ENCODE measurements around the gene OR51I1.

OR51I1 gene

DNA sequence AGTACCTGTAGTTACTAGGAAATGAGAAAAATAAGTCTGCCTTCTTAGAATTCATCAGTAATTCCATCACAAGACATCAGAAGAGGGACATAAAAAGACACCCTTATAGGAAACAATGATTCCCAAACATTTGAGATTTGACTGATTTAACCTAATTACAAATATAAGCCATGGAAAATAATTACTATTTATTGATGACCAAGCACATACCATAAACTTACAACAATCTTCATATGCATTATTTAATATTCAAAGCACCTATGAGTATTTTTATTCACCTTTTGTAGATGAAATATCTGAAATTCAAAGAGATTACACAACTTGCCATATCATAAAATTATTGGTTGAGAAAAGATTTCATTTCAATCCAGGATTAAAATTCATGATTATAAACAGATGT, 32.6 kb upstream of the OR51I1 start:
- TF ChIP-seq, protein P1, sequence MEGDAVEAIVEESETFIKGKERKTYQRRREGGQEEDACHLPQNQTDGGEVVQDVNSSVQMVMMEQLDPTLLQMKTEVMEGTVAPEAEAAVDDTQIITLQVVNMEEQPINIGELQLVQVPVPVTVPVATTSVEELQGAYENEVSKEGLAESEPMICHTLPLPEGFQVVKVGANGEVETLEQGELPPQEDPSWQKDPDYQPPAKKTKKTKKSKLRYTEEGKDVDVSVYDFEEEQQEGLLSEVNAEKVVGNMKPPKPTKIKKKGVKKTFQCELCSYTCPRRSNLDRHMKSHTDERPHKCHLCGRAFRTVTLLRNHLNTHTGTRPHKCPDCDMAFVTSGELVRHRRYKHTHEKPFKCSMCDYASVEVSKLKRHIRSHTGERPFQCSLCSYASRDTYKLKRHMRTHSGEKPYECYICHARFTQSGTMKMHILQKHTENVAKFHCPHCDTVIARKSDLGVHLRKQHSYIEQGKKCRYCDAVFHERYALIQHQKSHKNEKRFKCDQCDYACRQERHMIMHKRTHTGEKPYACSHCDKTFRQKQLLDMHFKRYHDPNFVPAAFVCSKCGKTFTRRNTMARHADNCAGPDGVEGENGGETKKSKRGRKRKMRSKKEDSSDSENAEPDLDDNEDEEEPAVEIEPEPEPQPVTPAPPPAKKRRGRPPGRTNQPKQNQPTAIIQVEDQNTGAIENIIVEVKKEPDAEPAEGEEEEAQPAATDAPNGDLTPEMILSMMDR (conservative IDR thresholded peaks at IDR 0.05): no peak
- H3K27ac ChIP-seq: no peak overlapping the region

DNA sequence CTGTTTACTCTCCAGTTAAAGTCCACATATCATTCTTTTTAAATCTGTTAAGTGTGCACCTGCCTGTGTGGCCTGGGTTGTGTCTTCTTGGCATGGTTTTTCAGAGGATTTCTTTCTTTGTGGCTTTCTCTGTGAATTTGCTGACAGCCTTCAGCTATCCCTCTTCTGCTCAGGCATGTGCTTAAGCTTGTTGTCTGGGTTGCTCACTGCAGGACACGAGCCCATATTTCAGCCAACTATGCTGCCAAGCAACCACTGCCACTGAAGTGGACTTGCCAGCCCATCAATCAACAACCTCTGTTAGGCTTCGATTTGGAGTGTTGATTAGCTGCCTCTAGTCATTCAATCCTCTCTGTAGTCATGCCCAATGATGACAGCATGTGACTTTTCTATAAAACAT, 26.2 kb upstream of the OR51I1 start:
- H3K27ac ChIP-seq: no peak overlapping the region
- TF ChIP-seq, protein P1 (conservative IDR thresholded peaks at IDR 0.05): no peak

DNA sequence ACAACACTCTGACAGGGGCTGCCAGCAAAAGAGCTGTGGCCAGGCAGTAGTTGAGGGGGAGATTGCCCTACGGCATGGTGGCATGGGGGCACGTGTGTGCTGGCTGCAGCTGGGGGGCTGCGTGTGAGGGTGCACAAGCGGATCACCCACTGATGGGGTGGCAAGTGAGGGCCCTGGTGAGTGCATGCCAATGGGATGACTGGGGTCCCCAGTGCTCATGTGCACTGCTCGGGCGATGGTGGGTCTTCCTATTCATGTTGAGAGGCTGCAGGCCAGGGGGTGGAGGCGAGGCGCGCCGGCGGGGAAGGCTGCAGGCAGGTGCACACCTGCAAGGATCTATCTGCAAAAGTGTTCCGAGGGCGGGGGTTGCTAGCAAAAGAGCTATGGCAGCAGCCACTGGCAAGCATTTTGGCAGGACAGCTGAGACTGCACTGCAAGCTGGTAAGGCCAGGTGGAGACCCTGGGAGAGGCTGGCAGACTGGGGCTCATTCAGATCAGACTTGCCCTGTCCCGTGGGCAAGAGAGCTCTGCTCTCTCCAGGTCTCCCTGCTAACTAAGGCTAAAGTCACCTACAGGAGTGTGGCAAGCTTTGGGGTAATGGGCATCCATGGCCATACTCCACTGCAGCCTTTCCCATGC, 19.8 kb upstream of the OR51I1 start:
- no peak overlapping the region for H3K27ac ChIP-seq
- TF ChIP-seq, protein P1 (conservative IDR thresholded peaks at IDR 0.05): no peak

DNA sequence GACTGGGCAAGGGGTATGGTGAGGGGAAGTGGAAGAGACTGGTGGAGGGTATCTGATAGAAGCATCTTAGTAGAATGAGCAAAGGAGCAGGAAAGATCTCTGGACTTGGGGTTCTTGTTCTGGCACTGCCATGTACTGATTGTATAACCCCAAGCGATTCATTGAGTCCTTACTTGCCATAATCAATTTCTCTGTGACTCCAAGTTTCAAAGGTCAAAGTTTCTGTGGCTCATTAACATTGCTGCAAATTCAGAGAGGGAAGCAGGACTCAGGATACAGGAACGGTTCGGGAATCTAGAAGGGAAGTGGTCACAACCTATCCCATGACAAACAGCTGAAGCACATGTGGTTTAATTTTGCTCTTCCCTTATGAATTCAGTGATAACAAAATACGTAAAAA, 8.1 kb upstream of the OR51I1 start:
- no peak overlapping the region for H3K27ac ChIP-seq
- TF ChIP-seq, protein P1 (conservative IDR thresholded peaks at IDR 0.05): no peak

DNA sequence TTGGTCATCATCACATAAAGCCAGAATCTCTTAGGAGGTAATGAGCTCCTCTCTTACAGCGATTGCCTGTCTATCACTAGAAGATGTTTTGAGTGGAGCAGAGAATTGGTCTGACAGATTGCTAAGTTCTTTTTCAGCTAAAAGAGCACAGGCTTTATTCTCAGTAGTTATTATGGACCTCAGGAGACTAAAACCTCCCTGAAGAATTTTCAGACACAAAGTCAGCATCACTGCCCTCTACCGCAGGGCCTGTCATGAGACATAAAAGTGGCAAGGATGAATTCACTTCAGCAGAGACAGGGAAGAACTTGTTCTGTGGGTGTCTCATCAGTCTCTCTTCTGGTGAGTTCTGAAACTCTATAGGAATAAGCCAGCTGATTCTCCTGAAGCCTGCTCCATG, 7.7 kb upstream of the OR51I1 start, which contains the start of gene OR51I2:
Gene OR51I2 (plus strand): TSS at position 301 of the 400 bp plus-strand sequence. CDS start 4,166 bp downstream, outside the sequence.
- TF ChIP-seq, protein P1 (conservative IDR thresholded peaks at IDR 0.05): no peak

DNA sequence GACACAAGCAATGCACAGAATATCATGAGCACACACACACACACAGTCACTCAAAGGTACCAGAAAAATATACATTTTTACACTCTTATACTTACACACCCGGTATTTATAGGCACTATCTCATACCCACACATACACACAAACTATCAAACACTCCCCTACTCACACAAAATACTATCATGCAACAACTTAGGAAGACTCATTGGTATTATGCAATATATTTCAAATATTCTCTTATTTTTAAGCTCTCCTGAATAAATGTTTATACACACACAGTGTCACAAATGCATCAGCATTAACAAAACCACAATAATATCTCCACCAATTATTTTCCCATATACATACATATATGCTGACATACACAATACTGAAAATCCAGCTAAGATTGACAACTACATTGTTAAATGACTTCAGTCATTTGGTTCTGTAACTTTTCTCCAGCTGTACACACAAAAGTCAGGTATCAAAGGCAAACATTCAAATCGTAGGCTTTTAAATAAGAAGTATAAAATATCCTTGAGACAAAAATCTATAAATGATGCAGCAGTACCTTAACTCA, 2.6 kb upstream of the OR51I1 start:
- no peak overlapping the region for H3K27ac ChIP-seq
- TF ChIP-seq, protein P1 (conservative IDR thresholded peaks at IDR 0.05): no peak

More for the DNA sequence above, 7.7 kb upstream of the OR51I1 start, which contains the start of gene OR51I2:
- no peak within 1 kb of the TSS for H3K27ac ChIP-seq

DNA sequence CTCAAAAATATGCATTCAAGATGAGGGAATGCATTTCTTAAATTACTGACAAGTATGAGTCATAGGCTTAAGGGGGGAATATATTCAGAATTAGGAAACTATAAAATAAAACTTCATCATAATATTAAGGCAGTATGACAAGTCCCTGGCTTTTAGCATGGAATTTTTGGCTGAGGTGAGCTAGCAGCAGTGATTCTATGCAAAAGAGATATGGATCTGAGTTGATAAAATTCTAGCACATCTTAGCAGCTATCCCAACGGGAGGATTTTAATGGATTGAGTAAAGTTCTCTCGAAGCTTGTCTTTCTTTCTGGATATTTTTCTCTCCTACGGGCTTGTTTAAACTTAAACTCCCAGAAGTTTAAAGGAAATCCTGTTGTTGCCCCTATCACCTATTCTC, 18.2 kb downstream of the OR51I1 start:
- TF ChIP-seq, protein P1 (conservative IDR thresholded peaks at IDR 0.05): no peak
- H3K27ac ChIP-seq: no peak overlapping the region

Measured in VCaP (cell line).